GM19438 (cell line): Measurements from ENCODE around the gene USP22.

ENCODE experiments used
- ATAC-seq: cut with Tn5 transposase; IDR thresholded peaks from one replicate; pipeline ENCODE4 v1.9.1; 2021; ENCODE audit warnings: low read depth; ENCODE audit not compliant: unreplicated experiment

Gene USP22

DNA sequence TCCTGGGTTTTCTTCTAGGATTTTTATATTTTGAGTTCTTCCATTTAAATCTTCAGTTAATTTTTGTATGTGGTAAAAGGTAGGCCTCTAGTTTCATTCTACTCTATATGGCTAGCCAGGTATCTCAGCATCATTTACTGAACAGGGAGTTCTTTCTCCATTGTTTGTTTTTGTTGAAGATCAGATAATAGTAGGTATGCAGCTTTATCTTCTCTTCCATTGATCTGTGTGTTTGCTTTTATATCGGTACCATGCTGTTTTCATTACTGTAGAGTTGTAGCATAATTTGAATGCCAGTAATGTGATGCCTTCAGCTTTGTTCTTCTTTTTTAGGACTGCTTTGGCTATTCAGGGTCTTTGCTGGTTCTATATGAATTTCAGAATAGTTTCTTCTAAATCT lies 77.3 kb downstream of the USP22 start:
- ATAC-seq: no peak

DNA sequence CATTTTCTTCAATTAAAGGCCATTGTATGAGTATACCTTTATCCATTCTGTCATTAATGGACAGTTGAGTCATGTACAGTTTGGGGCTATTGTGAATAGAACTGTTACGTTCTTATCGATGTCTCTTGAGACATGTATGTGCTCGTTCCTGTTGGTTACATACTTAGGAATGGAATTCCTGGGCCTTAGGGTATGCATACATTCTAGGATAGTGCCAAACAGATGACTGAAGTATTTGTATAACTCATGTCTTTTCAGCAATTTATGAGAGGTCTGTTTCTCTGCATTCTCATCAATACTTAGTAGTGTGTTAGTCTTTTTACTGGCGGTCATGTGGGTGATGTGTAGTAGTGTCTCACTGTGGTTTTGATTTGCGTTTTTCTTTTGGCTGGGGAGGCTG lies 81.2 kb downstream of the USP22 start:
- no peak for ATAC-seq

DNA sequence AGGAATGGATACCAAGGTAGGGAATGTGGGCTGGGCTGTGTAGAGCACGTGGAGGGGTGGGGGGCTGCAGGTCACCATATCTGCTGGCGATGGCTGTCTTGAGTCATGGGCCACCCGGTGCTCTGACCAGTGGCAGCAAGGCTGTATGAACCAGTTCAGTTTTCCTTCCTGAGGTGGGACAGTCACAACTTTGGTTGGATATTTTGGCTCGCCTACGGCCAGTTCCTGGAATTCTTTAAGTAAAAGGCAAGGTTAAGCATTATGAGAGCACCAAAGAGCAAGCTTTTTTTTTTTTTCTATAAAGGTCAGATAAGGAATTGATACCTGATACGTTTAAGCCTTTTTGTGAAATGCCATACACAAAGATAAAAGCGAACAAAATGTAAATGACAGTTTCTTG lies 81.9 kb downstream of the USP22 start:
- ATAC-seq: no peak

DNA sequence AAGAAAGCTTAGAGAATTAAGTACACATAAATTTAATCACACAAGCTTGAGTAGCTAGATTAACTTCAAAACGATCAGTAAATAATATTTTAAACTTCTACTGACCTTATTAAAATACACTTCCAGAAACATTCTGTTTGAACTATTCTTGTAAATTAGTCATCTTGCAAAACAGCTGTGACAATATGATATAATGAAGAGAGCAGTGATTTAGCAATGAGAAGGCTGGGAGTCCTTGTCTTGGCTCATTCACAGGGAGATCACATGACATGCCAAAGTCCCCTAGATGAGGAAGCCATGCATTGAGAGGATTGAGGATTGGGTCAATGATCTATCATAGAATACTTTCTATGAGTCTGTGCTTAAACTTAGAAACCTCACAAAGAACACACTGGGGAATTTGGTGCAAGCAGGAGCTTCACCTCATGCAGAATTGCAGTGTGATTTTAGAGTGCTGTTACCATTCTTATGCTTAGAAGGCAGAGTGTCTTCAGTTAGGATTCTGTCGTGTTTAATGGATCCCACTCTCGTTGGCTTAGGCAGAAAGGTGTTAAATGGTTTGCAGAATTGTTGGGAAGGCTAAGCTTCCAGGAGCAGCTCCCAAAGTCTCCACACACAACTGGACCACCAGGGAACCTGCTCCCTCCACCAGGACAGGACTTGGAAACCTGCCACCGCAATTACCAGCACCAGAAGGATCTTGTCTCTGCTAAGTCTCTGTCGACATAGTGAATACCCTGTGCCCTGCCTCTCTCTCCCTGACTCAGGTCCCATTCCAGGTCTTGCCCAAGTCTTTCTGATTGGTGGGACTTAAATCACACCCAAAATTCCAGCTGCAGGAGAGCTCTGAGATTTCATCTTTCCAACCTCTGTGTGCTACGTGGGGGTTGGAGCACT lies 87.1 kb downstream of the USP22 start:
- ATAC-seq: no peak

DNA sequence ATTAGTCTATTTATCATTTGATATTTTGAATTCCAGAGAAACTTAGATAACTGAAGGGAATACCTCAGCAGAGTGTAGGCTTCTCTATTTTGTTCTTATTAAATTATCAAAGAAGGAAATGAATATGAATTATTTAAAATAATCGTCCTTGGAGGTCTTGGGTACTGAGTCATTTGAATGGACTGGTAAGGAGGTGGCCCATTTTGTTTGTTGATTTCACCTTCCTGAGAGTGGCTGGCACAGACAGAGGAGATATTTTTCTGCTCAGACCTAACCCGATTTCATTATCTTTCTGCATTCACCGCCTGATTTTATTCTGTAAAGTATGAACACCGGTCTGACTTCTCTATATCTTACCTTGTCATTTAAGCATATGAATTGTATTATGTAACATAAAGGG lies 88.0 kb downstream of the USP22 start:
- no peak for ATAC-seq

DNA sequence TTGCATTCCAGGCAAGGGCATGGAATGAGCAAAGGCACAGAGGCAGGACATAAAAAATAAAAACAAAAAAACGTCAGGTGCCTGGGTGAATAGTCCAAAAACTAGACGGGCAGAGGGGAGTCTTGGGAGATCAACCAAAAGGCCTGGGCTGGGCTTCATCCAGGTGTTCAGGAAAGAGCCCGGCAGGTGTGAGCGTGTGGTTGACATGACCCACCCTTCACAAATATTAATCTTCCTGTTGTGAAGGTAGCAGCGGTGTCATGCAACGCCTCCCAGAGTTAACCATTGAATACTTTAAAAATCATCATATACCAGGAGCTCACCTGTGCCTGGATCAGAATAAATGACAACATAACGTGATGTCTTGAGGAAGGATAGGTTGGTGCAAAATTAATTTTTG lies 90.6 kb downstream of the USP22 start:
- no peak for ATAC-seq
